HG02840 (cell line): ENCODE data around the gene TPCN1.

Experiments
- ATAC-seq: cut with Tn5 transposase; IDR thresholded peaks from one replicate; pipeline ENCODE4 v1.9.1; 2021; ENCODE audit warnings: mild to moderate bottlenecking, moderate library complexity, moderate number of reproducible peaks; ENCODE audit not compliant: unreplicated experiment, low FRiP score

TPCN1 gene

DNA sequence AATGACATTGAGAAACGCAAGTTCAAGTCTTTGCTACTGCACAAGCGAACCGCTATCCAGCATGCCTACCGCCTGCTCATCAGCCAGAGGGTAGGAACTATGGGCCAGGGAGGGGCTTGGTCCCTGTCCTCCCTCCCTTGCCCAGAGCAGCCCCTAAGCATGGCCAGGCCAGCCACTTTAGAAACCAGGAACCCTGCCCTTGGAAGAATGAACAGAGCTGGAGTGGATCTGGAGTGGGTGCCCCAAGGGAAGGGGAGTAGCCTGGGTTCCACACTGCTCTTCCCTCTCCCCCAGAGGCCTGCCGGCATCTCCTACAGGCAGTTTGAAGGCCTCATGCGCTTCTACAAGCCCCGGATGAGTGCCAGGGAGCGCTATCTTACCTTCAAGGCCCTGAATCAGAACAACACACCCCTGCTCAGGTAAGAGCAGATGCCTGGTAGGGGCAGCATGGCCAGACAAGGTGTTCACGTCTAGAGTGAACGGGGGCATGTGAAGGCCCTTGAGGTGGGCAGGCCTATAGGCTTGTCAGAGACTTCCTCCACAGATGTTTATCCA is 55.8 kb downstream of the TPCN1 start:
- no peak for ATAC-seq

DNA sequence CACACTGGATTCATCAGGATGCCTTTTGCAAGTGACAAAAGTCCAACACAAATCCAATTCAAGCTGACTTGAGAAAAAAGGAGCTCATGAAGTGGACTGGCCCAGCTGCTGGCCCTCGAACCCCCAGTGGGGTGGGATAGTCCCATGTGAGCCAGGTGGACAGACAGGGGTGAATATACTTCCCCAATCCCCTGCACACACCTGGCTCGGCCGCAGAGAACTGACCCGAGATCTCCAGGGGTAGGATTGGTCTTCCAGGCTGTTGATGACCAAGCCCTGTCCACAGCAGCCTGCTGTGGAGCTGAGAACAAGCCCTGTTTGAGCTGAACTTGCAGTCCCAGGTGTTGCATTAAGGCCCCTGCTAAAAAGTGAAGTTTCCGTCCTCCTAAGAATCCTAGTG is 56.2 kb downstream of the TPCN1 start:
- ATAC-seq = no peak

DNA sequence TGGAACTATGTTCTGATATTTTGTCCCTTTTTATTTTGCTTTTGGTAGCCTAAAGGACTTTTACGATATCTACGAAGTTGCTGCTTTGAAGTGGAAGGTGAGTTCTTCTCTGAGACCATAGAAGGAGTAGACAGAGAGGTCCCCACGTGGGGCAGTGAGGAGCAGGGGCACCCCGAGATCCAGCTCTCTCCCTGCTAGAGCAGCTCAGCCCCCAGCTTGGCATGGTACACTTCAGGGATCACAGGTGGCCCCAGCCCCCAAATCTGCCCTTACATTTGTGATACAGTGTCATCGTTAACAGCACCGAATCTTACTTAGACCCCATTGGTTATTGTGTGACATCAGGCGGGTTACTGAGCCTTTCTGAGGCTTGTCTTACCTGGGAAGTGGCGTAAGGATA is 56.9 kb downstream of the TPCN1 start:
- ATAC-seq = no peak

DNA sequence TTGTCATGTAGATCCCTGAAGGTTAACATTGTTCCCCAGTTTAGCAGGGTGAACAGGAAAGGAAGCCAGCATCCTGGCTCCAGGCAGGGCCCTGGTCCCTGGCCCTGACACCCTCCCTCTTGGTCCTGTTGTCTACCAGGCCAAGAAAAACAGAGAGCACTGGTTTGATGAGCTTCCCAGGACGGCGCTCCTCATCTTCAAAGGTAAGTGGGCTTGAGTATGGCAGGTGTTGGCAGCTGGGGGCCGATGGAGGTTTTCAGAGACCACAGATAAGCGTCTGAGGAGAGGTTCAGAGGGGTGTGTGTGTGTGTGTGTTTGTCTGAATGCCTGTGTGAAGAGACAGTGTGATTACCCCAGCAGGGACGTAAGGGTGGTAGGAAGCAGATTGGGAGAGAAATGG is 57.4 kb downstream of the TPCN1 start:
- ATAC-seq = no peak

DNA sequence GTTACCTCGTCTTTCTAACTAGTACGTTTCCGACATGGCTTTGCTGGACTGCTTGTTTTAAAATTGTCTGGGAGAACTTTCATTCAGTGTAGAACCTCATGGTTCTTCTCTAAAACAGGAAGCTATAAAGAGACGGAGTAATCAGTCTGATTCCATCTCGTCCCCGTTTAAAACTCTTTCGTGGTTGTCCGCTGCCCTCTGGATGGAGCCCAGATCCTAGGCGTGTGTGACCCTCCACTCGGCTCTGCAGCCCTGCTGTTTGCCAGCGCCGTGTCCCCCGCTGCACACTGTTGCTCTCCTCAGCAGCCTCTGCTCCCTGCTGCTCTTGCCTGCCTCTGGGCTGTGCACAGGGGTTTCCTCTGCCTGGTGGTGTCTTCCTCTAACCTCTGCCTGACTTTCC is 63.5 kb downstream of the TPCN1 start:
- no peak for ATAC-seq

DNA sequence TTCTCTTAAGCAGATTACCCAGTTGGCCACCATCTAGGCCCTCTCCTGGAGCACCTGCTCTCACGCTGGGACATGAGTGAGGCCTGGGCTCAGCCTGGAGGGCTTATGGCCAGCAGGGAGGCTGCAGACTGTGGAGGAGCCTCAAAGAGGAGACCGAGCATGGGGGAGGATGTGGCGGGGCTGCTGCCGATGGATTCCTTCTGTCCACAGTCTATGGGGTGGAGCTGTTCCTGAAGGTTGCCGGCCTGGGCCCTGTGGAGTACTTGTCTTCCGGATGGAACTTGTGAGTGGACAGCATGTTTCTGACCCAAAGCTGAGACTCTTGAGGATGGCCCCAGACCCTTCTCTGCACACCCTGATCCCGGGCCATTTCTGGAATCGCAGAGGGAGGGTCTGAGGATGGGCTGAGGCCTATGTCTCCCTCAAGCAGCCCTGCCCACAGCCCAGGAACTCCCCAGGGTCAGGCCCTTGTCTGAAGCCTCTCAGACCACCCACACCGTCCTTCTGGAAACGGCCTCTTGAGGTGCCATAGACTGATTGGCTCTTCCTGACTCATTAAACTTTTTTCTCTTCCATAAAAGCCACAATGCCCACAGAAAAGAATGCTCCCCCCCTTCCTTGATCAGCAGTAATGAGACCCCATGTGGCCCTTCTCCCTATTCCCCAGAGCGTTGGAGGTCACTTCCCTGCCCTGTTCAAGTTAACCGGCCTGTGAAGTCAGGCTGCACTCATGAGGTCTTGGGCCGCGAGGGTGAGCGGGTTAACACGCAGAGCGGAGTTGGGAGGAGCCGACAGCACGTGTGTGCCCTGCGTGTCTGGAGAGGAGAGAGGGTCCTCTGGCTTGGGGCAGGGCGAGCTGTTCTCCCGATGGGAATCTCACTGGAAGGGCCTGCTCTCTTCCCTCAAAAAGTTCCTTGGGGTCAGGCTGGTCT is 64.7 kb downstream of the TPCN1 start:
- ATAC-seq = no peak

DNA sequence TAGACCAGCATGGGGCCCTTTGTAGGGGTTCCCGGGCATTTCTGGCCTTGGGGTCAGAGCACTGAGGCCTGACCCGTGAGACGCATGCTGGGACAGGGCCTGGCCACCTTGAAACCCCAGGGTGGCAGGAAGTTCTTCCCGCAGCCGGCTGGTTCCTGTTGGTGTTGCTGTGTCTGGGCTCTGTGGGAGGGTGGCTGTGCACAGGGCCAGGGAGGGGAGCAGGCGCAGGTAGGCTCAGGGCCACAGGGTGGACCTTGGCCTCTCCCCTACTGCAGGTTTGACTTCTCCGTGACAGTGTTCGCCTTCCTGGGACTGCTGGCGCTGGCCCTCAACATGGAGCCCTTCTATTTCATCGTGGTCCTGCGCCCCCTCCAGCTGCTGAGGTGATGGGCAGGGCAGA is 65.4 kb downstream of the TPCN1 start:
- no peak for ATAC-seq

DNA sequence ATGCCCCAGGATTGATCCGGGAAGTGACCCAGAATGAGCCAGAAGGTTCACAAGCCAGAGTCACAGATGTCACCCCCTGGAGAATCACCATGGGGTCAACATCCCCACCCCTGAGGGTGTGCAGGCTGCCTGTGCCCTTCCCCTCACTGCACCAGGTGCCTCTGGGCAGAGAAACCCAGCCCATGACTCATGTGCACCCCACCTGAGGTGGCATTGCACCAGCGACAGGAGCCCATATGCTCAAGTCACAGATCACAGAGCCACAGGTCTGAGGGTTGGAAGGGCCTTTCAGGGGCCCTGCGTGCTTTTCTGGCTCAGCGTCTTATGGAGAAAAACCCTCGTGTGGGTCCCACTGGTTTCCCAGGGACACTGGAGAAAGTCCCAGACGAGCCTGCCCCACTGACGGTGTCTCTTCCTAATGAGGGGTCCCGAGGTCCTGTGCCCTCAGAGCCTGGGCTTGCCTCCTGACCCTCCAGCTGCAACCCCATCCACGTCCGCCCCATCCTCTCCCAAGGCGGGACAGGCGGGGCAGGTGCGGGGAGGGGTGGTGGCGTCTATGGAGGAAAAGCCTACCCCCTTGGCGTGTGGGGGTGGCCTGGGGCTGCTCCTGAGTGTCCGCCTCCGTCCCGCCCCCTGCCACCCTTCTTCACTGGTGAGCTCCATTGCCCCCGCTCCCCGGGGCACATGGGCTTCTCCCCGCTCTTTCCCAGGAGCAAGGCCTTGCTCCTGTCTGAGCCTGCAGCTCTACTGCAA is 66.1 kb downstream of the TPCN1 start:
- ATAC-seq = no peak

DNA sequence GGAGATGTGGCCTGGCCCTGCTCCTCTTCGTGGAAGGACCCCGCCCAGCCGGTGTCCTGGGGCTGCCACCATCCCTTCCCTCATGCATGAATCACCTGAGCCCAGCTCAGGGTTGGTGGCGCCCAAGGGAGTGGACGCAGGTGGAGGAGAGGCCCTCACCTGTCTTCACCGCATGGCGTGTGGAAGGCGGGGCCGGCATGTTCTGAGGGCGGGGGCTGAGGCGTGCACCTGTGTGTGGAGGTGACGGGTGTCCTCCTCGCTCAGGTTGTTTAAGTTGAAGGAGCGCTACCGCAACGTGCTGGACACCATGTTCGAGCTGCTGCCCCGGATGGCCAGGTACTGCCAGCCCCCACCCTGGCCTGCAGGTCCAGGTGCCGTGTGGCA is 66.6 kb downstream of the TPCN1 start:
- no peak for ATAC-seq

DNA sequence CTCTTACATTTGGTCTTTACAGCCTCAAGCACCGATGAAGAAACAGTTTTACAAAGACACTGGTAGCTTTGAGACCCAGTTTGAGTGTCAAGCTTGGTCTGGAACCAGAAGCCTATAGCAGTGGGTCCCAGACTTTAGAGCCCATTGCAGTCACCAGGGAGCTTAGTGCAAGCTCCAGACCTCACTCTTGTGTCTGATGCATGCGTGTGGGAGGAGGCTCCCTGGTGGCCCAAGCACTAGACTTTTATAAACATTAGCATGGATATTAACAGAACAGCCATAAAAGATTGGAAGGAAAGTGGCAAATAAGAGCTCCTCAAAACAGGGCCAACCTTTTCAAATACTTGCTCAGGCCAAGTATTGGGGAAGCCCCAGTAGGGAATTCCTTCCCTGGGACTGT is 68.1 kb downstream of the TPCN1 start:
- no peak for ATAC-seq

DNA sequence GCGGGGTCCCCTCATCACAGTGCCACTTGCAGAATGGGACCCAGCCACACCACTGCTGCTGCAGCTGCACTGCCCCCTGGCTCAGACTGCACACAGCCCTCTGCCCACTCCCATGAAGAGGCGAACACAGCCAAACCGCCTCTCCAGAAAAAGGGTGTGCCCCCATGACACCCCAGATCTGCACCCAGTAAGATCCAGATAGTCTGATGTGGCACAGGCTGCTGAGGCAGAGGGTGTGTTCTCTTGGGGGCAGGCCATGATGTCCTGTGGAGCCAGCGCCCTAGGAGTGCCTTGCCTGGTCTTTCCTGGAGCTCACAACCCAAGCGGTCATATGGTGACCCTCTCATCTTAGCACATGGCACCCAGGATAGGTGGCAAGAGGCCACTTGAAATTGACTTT is 69.2 kb downstream of the TPCN1 start:
- no peak for ATAC-seq

DNA sequence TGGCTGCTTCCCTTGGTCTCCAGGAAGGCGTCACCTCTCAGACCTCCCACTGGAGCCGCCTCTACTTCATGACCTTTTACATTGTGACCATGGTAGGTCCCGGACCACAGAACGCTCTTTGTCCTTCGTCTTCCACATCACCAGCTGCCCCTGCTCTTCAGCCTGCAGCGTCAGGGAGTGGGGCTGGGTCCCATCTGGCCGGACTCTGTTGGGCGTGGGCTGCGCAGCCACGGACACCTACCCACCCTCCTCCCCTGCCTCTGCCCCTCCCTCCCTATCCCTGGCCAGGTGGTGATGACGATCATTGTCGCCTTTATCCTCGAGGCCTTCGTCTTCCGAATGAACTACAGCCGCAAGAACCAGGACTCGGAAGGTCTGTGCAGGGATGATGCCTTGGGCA is 70.3 kb downstream of the TPCN1 start:
- no peak for ATAC-seq

DNA sequence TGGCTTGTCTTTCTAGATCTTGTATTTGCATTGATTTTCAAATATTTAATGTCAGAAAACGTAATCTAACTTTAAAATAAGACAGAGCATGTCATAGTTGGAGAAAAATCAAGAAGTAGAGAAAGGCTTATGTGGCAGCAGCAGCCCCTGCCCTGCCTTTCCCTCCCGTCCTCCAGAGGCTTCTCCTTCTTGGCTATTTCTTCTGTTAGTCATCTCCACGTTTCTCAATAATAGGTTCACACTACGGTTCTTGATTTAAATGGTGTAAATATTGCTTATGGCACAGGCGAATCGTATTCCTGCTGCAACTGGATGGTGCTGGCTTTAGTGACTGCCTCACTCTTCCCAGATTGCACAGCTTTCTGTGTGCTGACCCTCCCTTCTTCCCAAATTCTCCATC is 70.8 kb downstream of the TPCN1 start:
- ATAC-seq = no peak

DNA sequence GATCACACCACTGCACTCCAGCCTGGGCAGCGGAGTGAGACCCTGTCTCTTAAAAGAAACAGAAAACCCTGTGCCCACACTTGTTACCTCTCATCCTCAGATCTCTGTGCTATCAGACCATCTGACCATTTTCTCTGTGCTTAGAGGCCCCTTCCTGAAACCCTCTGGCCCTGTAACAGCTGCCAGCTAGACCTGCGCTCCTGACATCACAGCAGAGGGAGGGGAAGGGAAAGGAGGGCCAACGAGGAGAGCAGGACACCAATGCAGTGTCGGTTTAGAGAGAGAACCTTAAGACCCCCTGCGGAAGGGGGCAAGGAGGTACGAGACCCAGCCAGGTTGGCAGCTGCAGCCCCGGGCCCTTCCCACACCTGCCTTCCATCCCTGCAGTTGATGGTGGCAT is 71.3 kb downstream of the TPCN1 start:
- ATAC-seq = no peak

DNA sequence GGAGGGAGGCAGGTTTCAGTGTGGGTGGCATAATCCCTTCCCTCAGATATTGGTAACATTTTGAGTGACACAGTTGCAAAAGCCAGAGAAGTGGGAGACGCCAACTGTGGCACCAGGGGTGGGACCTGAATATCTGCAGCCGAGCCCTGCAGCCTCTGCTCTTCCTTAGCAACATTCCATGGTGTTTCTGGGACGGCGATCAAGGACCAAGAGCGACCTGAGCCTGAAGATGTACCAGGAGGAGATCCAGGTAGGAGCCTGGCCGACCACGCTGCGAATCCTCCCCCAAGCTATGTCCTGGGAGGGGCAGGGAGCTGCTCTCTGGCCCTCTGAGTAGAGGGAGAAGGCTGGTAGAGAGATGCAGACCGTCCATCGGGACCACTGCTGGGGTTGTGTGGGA is 71.8 kb downstream of the TPCN1 start:
- ATAC-seq = no peak

DNA sequence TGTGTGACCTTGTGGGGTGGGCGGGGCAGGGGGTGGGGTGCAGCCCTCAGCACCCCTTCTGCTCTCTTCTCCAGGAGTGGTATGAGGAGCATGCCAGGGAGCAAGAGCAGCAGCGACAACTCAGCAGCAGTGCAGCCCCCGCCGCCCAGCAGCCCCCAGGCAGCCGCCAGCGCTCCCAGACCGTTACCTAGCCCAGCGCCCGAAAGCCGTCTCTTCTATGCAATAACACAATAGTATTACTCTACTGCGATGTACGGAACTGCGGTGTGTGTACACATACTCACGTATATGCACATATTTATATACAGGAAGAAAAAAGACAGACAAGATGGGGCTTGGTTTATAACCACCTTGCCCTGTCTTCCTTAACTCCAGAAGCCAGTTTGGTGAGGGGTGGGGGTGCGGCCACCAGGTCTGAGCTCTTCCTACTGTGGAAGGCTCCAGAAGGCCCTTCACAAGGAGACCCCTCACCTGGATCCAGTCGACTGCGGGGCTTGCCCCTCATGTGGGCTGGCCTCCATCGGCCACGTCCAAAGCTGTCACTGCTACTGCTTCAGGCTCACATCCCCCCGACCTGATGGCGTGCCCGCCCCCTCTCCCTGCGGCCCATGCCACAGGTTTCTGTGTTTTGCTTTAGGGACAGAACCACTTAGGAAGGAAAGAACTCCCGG is 74.8 kb downstream of the TPCN1 start:
- no peak for ATAC-seq

DNA sequence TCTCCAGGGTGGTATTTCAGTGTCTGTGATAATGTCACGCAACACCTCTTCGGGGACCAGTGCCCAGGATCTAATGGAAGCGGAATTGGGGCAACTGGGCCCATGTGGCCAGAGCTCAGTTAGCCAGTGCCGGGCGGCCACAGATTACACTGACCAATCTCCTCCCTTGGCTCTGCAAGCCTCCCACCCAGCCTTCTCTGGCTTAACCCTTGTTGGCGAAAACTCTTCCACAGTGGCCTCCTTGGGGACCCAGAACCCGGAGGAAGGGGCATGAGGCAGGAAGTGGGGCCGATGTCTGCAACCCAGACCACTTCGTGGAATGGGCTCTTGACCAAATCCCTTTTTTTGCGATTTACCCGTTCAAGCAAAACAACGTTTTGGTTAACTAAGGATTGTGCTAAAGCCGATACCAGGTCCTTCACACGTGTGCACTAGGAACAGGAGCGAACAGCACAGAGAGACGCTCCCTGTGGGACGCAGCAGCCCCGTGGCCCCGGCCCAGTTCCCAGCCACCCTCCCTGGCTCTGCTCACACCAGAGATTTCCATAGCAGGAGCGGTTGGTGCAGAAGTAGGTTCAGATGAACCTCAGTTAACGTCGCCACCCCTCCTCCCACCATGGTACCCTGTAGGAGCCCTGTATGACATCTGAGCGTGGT is 75.4 kb downstream of the TPCN1 start:
- ATAC-seq = no peak

DNA sequence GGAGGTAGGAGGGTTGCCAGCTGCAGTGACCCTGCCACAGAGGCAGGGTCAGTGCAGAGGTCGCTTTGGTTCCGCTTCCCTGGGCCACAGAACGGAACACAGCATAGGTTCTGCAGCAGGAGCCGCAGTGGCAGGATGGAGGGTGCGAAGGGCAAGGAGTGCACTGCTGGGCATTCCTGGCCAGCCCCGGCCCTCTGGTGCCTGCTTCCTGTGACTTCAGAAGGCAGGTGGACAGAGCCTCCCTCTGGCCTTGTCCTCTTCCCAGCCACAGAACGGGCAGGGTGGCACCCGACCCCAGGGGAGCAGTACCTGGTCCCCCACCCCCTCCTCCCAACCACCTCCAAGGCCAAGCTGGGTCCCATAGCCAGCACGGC is 75.9 kb downstream of the TPCN1 start:
- ATAC-seq = no peak

DNA sequence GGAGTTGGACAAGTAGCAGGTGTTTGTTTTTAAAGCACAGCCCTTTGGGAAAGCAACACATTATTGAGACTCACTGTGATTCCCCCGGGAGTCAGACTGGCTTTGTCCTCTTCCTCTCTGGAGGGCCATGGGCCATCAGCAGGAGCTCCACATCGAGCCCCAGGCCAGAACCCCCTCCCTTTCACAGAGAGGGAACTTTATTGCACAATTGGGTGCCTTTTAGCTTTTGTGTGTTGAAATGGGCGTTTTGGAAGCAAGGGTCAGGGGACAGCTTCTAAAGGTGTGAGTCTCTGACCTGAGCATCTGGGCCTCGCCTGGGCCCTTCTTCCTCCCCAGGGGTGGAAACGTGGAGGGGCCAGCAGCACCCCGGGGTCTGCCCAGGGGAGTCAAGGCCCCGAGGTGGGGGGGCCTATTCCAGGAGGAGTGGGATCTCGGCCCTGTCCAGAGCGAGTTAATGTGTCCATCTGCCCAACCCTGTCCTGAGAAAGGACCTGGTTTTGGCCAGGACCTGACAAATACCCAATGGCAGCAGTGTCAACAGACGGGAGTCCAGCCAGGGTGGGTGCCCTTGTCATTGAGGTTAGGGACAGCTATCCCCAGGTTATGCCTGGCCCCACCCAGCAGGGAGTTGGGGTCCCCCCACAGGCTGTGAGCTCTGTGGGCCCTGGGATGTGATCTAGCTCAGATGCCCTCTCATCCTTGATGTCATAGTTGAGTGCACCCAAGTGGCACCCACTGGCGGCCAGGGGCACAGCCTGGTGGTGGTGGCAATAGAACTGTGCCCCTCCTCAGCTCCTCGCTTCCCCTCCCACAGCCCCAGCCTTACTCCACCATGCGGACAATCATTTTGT is 76.6 kb downstream of the TPCN1 start:
- ATAC-seq = no peak

DNA sequence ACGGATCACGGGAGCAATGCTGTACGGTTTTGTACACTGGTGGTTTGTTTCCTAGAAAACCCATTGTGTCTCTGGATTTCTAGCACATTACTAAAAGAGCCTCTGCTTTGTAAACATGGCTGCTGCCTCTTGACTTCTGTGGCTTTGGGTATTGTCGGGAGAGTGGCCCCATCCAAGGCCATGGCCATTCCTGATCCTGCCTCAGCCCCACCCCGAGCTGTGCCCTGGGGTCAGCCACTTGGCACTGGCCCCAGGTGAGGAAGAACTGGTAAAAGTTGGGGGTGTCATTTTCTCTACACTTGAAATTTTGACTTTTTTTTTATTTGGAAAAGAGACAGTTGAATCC is 77.2 kb downstream of the TPCN1 start:
- no peak for ATAC-seq
